MCF 10A (cell line): ENCODE measurements around the gene USP9X. TPM values are rescaled to one million over a fixed set of nuclear protein-coding genes. Genes with fewer than 3 reads are reported as not detected.
"Not testable (repeated sequence)": the region's sequence is repeated elsewhere in the genome, so short reads cannot be mapped to it uniquely, and the experiment has no call there.

Source experiments
- BruUV-seq: library from RNA; stranded (reverse); fragments of 400-500 nt; replicated peaks from 2 replicates; lab custom pipeline; 2021; lab: Mats Ljungman, UMichigan
- CTCF ChIA-PET: fragments of 300-600 bp; sonication (Branson Sonifier 250); formaldehyde crosslinking; extraction: SDS; loops from one replicate; lab custom pipeline; 2021; ENCODE audit warnings: antibody characterized with exemption, inconsistent platforms; lab: Yijun Ruan, JAX
- POLR2A ChIA-PET: fragments of 300-600, 350-650 bp; sonication (Branson Sonifier 250); formaldehyde crosslinking; extraction: SDS; loops from one replicate; lab custom pipeline; 2020; ENCODE audit warnings: antibody characterized with exemption, inconsistent platforms; lab: Yijun Ruan, JAX
- DNase-seq: peaks from one replicate; pipeline ENCODE4 v3.0.0-alpha.2; 2018; ENCODE audit not compliant: unreplicated experiment
- H3K27ac Mint-ChIP-seq: one replicate; pipeline ENCODE4 v1.8.0; 2022; ENCODE audit warnings: mild to moderate bottlenecking, low read depth, mixed read lengths; ENCODE audit not compliant: unreplicated experiment
- H3K27me3 Mint-ChIP-seq: one replicate; pipeline ENCODE4 v1.8.0; 2022; ENCODE audit warnings: mixed read lengths; ENCODE audit not compliant: insufficient read depth, unreplicated experiment
- H3K36me3 Mint-ChIP-seq: one replicate; pipeline ENCODE4 v1.8.0; 2022; ENCODE audit warnings: mild to moderate bottlenecking, moderate library complexity, mixed read lengths; ENCODE audit not compliant: insufficient read depth, unreplicated experiment
- H3K4me1 Mint-ChIP-seq: one replicate; pipeline ENCODE4 v1.8.0; 2022; ENCODE audit warnings: mixed read lengths; ENCODE audit not compliant: insufficient read depth, unreplicated experiment
- H3K4me3 Mint-ChIP-seq: one replicate; pipeline ENCODE4 v1.8.0; 2022; ENCODE audit warnings: mild to moderate bottlenecking, moderate library complexity, mixed read lengths; ENCODE audit not compliant: unreplicated experiment
- H3K9me3 Mint-ChIP-seq: one replicate; pipeline ENCODE4 v1.8.0; 2022; ENCODE audit warnings: mixed read lengths; ENCODE audit not compliant: unreplicated experiment
- CTCF ChIP-seq: fragments of 200-600 bp; IDR thresholded peaks from one replicate; pipeline ENCODE4 v1.8.0; 2022; ENCODE audit warnings: antibody characterized with exemption, mild to moderate bottlenecking; ENCODE audit not compliant: unreplicated experiment
- intact Hi-C: fragments of 100-400 bp; cut with micrococcal nuclease; formaldehyde crosslinking; loops from 2 replicates; pipeline ENCODE4 v1.14.1; 2022
- total RNA-seq: library from RNA; stranded (reverse); gene quantifications from 2 replicates; pipeline ENCODE4 v1.2.3, GENCODE V29; 2022

USP9X gene
- total RNA-seq, 1 experiment from 2014 or later: 77.9 TPM

GRCh38 chrX:41275661-41276609 lies 190.7 kb downstream of the USP9X start:
- intact Hi-C loops: loop anchor here (5.0 to 10.0 kb wide), 3 partner anchors 166 to 459 kb away; no protein-coding TSS in a partner anchor
- Mint-ChIP-seq H3K27ac (no peak overlapping the region), H3K4me3 (peak overlapping the region; percentile 68), H3K9me3 (no peaks in the 10 kb centered on the region), H3K4me1 (no peaks in the 10 kb centered on the region), H3K36me3 (no peaks in the 10 kb centered on the region), H3K27me3 (peaks cover 37% of the 10 kb centered on the region)
- DNase-seq: peak; percentile 57
- BruUV-seq: no TSS peak
- ChIA-PET CTCF (interaction anchor here (0.6 to 0.7 kb wide), 2 partner anchors 10 to 17 kb away, joined by 3 to 6 read pairs; no protein-coding TSS in a partner anchor), POLR2A (interaction anchor here (0.8 to 1.3 kb wide), 2 partner anchors 10 to 162 kb away, joined by 3 to 4 read pairs; no protein-coding TSS in a partner anchor)
- peak; percentile 55 for TF ChIP-seq CTCF

- intact Hi-C loops: loop anchor here (5.0 to 10.0 kb wide), 3 partner anchors 165 to 458 kb away; no protein-coding TSS in a partner anchor
- no peaks in the 10 kb centered on the region for H3K4me1 Mint-ChIP-seq
- ChIA-PET POLR2A (no interaction called here), CTCF (interaction anchor here (0.6 kb wide), 1 partner anchor 24 kb away, joined by 3 read pairs; no protein-coding TSS in a partner anchor)
- peaks cover 32% of the 10 kb centered on the region for H3K27me3 Mint-ChIP-seq
- no peak overlapping the region for H3K4me3 Mint-ChIP-seq
- no peaks in the 10 kb centered on the region for H3K9me3 Mint-ChIP-seq
- no TSS peak for BruUV-seq
- DNase-seq: no peak
- no peaks in the 10 kb centered on the region for H3K36me3 Mint-ChIP-seq
- TF ChIP-seq CTCF: no peak
- no peak overlapping the region for H3K27ac Mint-ChIP-seq
Observed at GRCh38 chrX:41276661-41277506, 191.6 kb downstream of the USP9X start.

GRCh38 chrX:41282307-41282706 lies 197.1 kb downstream of the USP9X start:
- H3K4me1 Mint-ChIP-seq, BruUV-seq, H3K4me3 Mint-ChIP-seq, H3K36me3 Mint-ChIP-seq, intact Hi-C loops, H3K27ac Mint-ChIP-seq, H3K9me3 Mint-ChIP-seq, DNase-seq, CTCF ChIA-PET: not testable (repeated sequence)
- POLR2A ChIA-PET: interaction anchor here (0.6 kb wide), 1 partner anchor 47 kb away, joined by 3 read pairs; no protein-coding TSS in a partner anchor
- peaks cover 11% of the 10 kb centered on the region for H3K27me3 Mint-ChIP-seq

GRCh38 chrX:41285928-41286327 lies 200.7 kb downstream of the USP9X start:
- H3K9me3 Mint-ChIP-seq, H3K36me3 Mint-ChIP-seq, BruUV-seq, H3K27ac Mint-ChIP-seq, H3K4me1 Mint-ChIP-seq, intact Hi-C loops, DNase-seq, H3K4me3 Mint-ChIP-seq: not testable (repeated sequence)
- CTCF ChIA-PET: interaction anchor here (1.1 kb wide), 1 partner anchor 105 kb away, joined by 3 read pairs; no protein-coding TSS in a partner anchor
- peaks cover 13% of the 10 kb centered on the region for H3K27me3 Mint-ChIP-seq
- POLR2A ChIA-PET: interaction anchor here (0.6 kb wide), 1 partner anchor 122 kb away, joined by 3 read pairs; no protein-coding TSS in a partner anchor

Other genes with a start within 250 kb of the USP9X start
- gene DDX3X, start 248.7 kb downstream of the USP9X start, total RNA-seq: 290 and 297 TPM in 2 replicates